Stimulated activated CD8-positive, alpha-beta memory T cell treated with anti-CD3 and anti-CD28 coated beads, Interleukin-7, amount 100 ng/mL, for 4 hours (primary cell): ENCODE measurements around the gene VCY.
"Not testable (repeated sequence)": the region's sequence is repeated elsewhere in the genome, so short reads cannot be mapped to it uniquely, and the experiment has no call there.

Experiments used
- DNase-seq, 2 donors: peaks; one replicate each; pipeline ENCODE4 v3.0.0-alpha.2; 2020; ENCODE audit warnings: low read depth in 2 of 2

The VCY gene

GRCh38 chrY:13986373-13986772, at the start of gene VCY:
VCY (minus strand) TSS chrY:13986473; CDS start chrY:13986440, 33 bp downstream.
- not testable (repeated sequence) for DNase-seq

DNA sequence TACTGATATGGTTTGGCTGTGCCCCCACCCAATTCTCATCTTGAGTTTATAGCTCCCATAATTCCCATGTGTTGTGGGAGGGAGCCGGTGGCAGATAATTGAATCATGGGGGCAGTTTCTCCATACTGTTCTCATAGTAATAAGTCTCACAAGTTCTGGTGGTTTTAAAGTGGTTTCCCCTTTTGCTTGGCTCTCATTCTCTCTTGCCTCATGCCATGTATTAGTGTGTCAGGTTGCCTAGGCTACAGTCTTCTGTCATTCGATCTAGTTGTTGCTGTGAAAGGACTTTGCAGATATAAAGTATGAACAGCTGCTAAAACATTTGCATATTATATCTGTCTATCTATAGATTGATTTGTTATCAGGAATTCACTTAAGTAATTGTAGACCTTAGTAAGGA, 44.1 kb upstream of the VCY start:
- DNase-seq, result not testable (repeated sequence)

- not testable (repeated sequence) for DNase-seq
Measured at GRCh38 chrY:14011916-14012315, 25.6 kb upstream of the VCY start.

DNA sequence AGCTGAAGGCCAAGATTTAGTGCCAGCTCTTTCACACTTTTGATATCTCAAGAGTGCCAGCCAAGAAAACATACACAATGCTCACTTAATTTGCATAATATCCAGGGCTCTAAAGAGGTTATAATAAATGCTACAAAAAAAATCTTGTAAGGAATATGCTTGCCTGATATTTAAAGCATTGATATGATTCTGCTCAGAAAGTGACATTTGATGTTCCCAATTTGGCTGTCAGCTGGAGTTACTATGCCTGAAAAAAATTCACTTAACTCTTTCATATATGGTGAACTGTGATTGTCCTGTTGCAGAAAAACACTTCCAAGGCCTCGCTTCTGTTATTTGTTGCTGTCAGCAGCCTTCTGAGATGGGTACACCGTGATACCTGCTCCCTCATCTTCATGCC, 43.9 kb downstream of the VCY start:
- DNase-seq, result not testable (repeated sequence)
